Endothelial cell of umbilical vein (primary cell): ENCODE data around the gene GLI1.
"Not testable (repeated sequence)": the region's sequence is repeated elsewhere in the genome, so short reads cannot be mapped to it uniquely, and the experiment has no call there.

ENCODE experiments used
- CTCF ChIP-seq, 2 donors: IDR thresholded peaks; 1 replicate in 1 of 2; 2 replicates in 1 of 2; pipeline ENCODE4 v1.5.1; 2011; ENCODE audit warnings: low read length in 2 of 2, mild to moderate bottlenecking in 2 of 2, moderate library complexity in 2 of 2, control low read depth in 1 of 2, inconsistent platforms in 1 of 2, low read depth in 1 of 2; ENCODE audit not compliant: insufficient read depth in 1 of 2; ENCODE audit errors: extremely low read depth in 1 of 2
- EZH2 ChIP-seq: IDR thresholded peaks from 2 replicates; pipeline ENCODE4 v1.6.1; 2012; ENCODE audit warnings: borderline replicate concordance, low read depth, mild to moderate bottlenecking, moderate library complexity, low read length, inconsistent platforms; ENCODE audit not compliant: severe bottlenecking
- FOS ChIP-seq: IDR thresholded peaks from 2 replicates; pipeline ENCODE4 v1.6.1; 2011; ENCODE audit warnings: mild to moderate bottlenecking, low read length, moderate library complexity, borderline replicate concordance; ENCODE audit not compliant: insufficient read depth
- JUN ChIP-seq: IDR thresholded peaks from 2 replicates; pipeline ENCODE4 v1.6.1; 2011; ENCODE audit warnings: borderline replicate concordance, low read depth; ENCODE audit not compliant: insufficient read length, insufficient read depth
- MAX ChIP-seq: IDR thresholded peaks from 2 replicates; pipeline ENCODE4 v1.6.1; 2011; ENCODE audit not compliant: insufficient read depth, insufficient read length
- MYC ChIP-seq: IDR thresholded peaks from one replicate; pipeline ENCODE4 v1.6.1; 2011; ENCODE audit warnings: mild to moderate bottlenecking, low read depth, low read length
- POLR2A ChIP-seq: IDR thresholded peaks from 2 replicates; pipeline ENCODE4 v1.6.1; 2012; ENCODE audit warnings: low read depth, mild to moderate bottlenecking, control low read depth, low read length
- POLR2AphosphoS5 ChIP-seq: IDR thresholded peaks from 2 replicates; pipeline ENCODE4 v1.6.1; 2012; ENCODE audit warnings: low read depth, mild to moderate bottlenecking, control low read depth, low read length, moderate library complexity; ENCODE audit not compliant: insufficient read depth

GRCh38 chr12:57506541-57506940 is 47.0 kb downstream of the GLI1 start:
- not testable (repeated sequence) for TF ChIP-seq FOS; EZH2; CTCF (IDR thresholded peaks at IDR 0.05; ENCODE audit: extremely low read depth in 1 of 2, insufficient read depth in 1 of 2, low read depth in 1 of 2, low read length in 2 of 2); POLR2A; POLR2AphosphoS5; MAX; JUN; MYC
